ENCODE data around the gene RAC2.
A peak's percentile ranks its signal among the peaks of the same experiment; 100 is the strongest.

Gene RAC2

GRCh38 chr22:37270928-37271650 lies 27.0 kb upstream of the RAC2 start:
- intact Hi-C loops (cut with DNase I; ENCODE audit: low total_unique reads): no loop called here
- Histone ChIP-seq H3K36me3 (no peaks in the 10 kb centered on the region), H3K27ac (no peak overlapping the region), H3K27me3 (peaks cover 0 to 42% of the 10 kb centered on the region in 2 donors), H3K4me1 (peaks cover 0 to 7% (median 0%) of the 10 kb centered on the region in 4 donors), H3K4me3 (no peak overlapping the region), H3K9me3 (no peaks in the 10 kb centered on the region)
- no peak for TF ChIP-seq CTCF (IDR thresholded peaks at IDR 0.05)
- no peak for DNase-seq

DNA sequence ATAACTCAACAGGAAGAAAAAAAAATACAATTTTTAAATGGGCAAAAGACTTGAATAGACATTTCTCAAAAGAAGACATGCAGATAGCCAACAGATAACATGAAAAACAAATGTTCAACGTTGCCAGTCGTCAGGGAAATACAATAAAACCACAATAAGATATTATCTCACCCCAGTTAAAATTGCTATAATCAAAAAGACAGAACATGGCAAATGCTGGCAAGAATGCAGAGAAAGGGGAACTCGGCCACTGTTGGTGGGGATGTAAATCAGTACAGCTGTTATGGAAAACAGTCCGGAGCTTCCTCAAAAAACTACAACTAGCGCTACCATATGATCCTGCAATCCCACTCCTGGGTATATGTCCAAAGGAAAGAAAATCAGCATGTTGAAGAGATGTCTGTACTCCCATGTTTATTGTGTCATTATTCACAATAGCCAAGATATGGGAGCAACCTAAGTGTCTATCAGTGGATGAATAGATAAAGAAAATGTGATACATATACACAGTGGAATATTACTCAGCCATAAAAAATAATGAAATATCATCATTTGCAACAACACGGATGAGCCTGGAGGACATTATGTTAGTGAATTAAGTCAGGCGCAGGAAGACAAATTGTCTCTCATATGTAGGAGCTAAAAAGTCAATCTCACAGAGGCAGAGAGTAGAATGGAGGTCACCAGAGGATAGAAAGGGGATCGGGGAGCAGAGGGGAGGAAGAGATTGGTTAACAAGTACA lies 26.0 kb upstream of the RAC2 start:
- no peak overlapping the region for H3K4me3 ChIP-seq
- intact Hi-C loops (cut with DNase I; ENCODE audit: low total_unique reads): no loop called here
- H3K9me3 ChIP-seq: peaks cover 0 to under 1% (median 0%) of the 10 kb centered on the region in 3 donors
- peak in 1 of 2 donors; percentile 47 for DNase-seq
- H3K36me3 ChIP-seq: no peaks in the 10 kb centered on the region
- peaks cover 0 to 7% (median 0%) of the 10 kb centered on the region in 4 donors for H3K4me1 ChIP-seq
- no peak for TF ChIP-seq CTCF (IDR thresholded peaks at IDR 0.05)
- no peak overlapping the region for H3K27ac ChIP-seq
- peaks cover 0 to 34% of the 10 kb centered on the region in 2 donors for H3K27me3 ChIP-seq

DNA sequence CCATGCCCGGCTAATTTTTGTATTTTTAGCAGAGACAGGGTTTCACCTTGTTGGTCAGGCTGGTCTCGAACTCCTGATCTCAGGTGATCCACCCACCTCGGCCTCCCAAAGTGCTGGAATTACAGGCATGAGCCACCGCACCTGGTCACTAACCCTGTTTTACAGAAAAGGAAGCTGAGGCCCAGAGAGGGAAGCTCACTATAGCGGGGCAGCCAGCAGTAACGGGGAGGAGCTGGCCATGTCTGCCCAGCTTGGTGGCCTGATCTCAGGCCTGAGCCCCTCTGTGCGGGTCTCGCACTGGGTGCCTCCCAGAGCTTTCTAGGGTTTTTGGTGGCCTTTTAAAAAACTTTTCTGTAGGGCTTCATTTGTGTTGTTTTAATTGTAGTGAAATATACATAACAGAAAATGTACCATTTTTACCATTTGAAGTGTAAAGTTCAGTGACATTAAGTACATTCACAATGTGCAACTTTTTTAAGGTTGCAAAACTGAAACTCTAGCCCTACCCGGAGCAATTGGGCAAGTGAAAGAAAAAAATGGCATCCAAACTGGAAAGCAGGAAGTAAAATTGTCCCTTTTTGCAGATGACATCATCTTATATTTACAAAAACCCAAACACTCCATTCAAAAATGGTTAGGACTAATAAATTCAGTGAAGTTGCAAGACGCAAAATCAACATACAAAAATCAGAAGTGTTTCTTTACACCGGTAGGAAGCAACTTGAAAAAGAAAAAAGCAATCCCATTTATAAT lies 23.8 kb upstream of the RAC2 start:
- peaks cover 0 to 29% of the 10 kb centered on the region in 2 donors for H3K27me3 ChIP-seq
- H3K9me3 ChIP-seq: peaks cover 0 to 20% (median 15%) of the 10 kb centered on the region in 3 donors
- H3K27ac ChIP-seq: no peak overlapping the region
- no peak overlapping the region for H3K4me3 ChIP-seq
- TF ChIP-seq CTCF (IDR thresholded peaks at IDR 0.05): no peak
- H3K4me1 ChIP-seq: peaks cover 0 to 7% (median 0%) of the 10 kb centered on the region in 4 donors
- intact Hi-C loops (cut with DNase I; ENCODE audit: low total_unique reads): no loop called here
- DNase-seq: no peak
- no peaks in the 10 kb centered on the region for H3K36me3 ChIP-seq

GRCh38 chr22:37267135-37267587 lies 23.1 kb upstream of the RAC2 start:
- peak in 1 of 2 experiments; percentile 41 for TF ChIP-seq CTCF (IDR thresholded peaks at IDR 0.05)
- no peak for DNase-seq
- H3K4me1 ChIP-seq: peaks cover 0 to 7% (median 0%) of the 10 kb centered on the region in 4 donors
- H3K36me3 ChIP-seq: no peaks in the 10 kb centered on the region
- no peak overlapping the region for H3K27ac ChIP-seq
- intact Hi-C loops (cut with DNase I; ENCODE audit: low total_unique reads): no loop called here
- peaks cover 0 to 20% (median 15%) of the 10 kb centered on the region in 3 donors for H3K9me3 ChIP-seq
- peaks cover 0 to 36% of the 10 kb centered on the region in 2 donors for H3K27me3 ChIP-seq
- peak overlapping the region in 1 of 2 donors; percentile 11 for H3K4me3 ChIP-seq

- intact Hi-C loops (cut with DNase I; ENCODE audit: low total_unique reads): no loop called here
- no peaks in the 10 kb centered on the region for H3K36me3 ChIP-seq
- H3K27ac ChIP-seq: no peak overlapping the region
- H3K9me3 ChIP-seq: peaks cover 0 to 20% (median 15%) of the 10 kb centered on the region in 3 donors
- H3K27me3 ChIP-seq: peaks cover 0 to 41% of the 10 kb centered on the region in 2 donors
- no peak for DNase-seq
- peaks cover 0 to 7% (median 0%) of the 10 kb centered on the region in 4 donors for H3K4me1 ChIP-seq
- TF ChIP-seq CTCF (IDR thresholded peaks at IDR 0.05): no peak
- no peak overlapping the region for H3K4me3 ChIP-seq
Measured at GRCh38 chr22:37266581-37267134, 22.6 kb upstream of the RAC2 start.

Data from tibial artery (tissue), 4 donors.